Cerebellar cortex (tissue), 1 donor: Measurements from ENCODE around the gene TMEM44.

Source experiments
- DNase-seq: peaks from one replicate; pipeline ENCODE4 v3.0.0-alpha.2; 2015; ENCODE audit warnings: low spot score

The TMEM44 gene

DNA sequence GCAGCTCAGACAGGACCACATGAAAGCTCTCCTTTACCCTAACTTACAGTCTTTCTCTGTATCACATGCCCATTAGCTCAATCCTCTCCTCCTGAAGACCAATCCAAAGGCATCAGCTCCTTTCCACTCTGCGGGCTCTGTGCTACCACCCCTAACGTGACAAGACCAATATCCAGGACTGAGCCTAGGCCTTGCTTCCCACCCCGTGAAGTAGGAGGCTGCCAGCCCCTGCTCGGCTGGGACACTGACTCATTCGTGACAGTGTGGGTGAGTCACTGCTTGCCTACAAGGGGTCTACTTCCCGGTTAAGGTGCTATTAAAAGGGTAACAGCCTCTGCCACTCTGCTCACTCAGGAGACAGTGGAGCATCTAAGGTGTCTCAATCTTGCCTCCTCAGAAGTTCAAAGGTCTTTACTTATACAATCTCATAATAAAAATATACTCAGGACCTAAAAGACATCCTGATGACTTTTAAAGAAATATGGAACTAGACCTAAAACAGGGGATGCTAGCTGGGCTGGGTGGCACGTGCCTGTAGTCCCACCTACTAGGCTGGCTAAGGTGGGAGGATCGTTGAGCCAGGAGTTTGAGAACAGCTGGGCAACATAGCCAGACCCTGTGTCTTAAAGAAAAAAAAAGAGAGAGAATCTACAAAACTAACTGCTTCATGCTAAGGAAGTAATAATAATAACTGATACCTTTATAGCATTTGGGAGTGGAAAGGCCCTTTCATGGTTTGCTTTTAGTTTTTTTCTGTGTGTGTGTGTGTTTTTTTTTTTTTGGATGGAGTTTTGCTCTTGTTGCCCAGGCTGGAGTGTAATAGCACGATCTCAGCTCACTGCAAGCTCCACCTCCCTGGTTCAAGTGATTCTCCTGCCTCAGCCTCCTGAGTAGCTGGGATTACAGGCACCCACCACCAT lies 55.0 kb downstream of the TMEM44 start:
- no peak for DNase-seq

DNA sequence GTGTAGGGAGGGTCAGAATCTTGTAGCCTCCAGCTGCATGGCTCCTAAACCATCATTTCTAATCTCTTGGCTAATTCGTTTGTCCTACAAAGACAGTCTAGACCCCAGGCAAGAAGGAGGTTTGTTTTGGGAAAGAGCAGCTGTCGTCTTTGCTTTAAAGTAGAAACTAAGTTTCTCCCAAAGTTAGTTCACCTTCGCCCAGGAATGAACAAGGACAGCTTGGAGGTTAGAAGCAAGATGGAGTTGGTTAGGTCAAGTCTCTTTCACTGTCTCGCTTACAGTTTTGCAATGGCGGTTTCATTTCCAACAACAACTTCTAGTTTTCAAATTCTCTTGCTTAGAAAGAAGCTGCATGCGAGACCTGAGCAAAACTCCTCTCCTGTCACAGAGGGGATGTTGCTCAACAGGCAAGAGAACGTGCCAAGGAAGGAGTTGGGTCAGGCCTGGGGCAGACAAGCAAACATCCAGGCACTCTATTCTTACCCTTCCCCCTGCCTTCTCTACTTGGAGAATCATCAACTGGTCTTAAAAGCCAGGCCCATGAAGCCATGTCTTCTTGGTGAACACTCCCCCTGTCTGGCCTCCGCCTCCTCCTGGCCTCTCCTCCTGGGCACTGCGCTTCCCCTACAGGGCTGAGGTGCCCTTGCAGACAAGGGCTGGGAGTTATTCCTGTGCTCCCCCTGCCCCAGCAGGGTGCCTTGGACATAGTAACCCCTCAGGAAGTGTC lies 57.6 kb downstream of the TMEM44 start:
- DNase-seq = no peak

DNA sequence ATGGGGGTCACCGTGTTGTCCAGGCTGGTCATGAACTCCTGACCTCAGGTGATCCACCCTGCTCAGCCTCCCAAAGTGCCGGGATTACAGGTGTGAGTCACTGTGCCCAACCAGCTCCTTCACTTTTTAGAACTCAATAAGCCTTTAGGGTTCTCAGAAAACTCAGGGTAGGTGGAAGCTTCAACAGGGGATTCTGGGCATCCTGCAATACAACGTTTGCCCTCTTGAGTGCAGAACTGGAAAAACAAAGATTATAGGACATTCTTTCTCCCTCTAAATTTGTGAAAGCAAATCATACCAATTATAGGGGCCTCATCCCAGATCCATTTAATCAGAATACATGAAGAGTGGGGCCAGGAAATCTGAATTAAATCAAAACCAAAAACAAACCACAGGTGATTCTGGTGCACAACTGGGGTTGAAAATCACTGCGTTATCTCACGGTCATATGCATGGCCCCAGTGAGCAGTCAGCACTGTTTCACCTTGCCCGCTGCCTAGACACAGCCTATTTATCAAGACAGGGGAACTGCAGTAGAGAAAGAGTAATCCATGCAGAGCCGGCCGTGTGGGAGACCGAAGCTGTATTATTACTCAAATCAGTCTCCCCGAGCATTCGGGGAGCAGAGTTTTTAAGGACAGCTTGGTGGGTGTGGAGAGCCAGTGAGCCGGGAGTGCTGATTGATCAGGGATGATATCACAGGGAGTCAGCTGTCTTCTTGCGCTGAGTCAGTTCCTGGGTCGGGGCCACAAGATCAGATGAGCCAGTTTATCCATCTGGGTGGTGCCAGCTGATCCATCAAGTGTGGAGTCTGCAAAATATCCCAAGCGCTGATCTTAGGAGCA lies 58.4 kb downstream of the TMEM44 start:
- DNase-seq = no peak

DNA sequence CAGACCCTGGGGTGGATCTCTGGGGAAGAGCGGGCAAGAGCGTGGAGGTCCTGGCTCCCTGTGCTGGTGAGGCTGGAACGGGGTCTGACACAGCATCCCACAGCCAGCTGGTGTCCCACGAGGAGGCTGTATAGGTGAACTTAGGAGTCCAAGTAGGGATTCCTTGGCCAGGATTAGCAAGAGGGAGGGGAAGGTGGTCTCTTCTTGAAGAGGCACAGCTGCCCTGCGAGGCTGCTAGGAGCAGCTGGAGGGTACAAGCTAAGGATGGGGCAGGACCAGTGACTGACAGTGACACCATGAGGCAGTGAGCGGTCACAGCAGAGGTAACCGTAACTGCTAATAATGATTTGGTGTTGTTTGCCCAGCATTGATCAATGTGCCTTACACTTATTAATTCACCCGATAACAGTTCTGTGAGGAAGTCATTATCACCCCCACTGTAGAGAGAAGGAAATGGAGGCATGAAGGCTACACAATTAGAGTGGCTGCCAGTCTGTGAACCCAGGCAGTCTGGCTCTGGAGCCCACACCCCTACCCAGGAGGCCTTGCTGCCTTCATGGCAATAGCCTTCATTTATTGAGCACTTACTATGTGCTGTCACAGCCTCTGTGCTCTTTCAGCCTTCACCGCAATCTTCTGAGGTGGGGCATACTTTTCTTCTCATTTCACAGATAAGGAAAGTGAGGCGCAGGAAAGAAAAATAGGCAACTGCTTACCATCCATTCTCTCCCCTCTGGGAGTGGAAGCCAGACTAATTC lies 59.4 kb downstream of the TMEM44 start:
- peak; percentile 25 for DNase-seq

DNA sequence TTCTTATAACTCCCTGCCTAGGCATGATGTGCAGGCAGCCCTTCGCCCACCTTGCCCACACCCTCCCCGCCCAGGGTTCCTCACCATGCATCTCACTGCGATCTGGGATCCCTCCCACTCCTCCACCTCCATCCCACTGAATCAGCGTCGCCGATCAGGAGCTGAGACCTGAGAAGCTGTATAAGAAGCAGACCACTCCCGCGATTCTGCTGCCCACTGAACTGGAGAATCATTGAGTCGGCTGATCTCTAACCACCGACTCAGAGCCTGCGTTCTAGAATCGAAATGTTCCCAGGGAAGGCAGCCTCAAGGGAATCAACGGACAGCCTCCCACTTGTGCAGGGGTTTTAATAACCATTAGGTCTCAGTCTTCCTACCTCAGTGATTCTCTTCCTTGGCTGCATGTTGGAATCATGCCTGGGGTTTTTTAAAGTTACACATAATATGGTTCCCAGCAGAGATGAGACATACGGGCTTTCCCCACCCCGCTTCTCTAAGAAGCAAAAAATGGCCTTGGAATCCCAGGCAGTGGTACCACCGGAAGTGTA lies 60.2 kb downstream of the TMEM44 start:
- no peak for DNase-seq

DNA sequence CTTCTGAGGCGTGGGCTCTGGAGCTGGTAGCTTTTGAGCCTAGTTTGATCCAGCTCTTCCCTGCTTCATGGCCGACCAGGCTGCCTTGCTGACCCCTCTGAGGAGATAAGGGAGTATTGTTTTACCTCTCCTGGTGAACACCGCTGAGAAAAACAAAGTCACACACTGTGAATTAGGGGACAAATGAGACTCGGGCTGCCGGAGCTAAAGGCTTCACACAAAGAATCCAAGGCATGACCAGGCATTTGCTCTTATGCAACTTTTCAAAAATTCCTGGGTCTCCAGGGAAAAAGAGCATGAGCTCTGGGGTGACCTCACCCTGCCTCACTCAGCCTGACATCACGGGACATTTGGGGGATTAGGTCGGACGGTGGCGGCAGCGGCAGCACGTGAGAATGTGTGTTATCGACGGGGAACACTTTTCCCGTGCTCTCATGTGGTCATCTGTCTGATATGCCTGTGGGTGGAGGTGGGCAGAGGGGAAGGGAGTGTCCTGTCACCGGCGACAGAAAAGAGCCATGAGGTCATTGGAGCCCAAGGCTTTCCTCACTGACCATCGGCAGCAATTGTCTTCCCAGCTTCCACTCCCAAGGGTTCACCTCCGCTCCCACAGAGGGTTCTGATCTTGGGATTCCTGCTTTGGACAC lies 61.0 kb downstream of the TMEM44 start:
- DNase-seq = no peak

DNA sequence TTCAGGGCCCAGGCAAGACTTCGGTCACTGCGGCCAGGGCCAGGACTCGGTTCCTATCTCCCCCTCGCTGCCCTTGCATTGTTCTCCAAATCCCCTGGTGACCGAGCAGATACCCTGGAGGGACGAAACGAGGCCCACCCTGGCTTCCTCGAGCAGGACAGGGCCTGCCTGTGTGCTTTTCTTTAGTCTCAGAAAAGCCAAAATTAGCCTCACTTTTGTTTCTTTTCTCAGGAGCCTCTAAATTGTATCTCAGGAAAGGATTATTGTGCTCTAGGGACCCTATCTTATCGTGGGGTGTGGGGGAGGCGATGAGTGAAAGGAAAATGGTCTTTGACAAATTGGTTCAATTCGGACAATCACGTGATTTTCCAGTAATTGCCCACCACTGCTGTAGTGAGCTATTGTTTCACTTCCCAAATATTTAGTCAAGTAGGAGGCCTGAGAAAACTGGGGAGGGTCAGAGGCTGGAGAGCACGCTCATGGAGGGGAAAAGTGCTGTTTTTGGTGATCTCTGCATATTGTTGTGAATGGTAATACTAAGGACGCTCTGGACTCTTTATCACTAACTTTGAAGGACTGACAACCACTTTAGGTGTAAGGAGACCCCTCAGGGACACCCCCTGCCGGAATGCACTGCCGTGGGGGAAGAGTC lies 61.6 kb downstream of the TMEM44 start:
- no peak for DNase-seq

DNA sequence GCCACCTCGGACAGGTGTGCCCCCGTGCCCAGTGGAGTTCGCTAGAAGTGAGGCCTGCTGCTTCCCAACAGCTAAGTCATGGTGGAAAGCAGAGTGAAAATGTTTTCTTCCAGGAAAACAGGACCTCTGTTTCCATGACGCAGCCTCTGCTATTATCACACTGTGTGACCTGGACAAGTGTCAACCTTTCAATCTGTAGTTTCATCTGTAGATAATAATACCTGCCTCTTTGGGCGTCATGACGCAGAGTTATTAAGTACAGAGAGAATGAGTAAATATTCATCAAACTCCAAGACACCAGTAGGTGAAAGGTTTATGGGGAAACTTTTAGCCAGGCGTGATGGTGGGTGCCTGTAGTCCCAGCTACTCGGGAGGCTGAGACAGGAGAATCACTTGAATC lies 62.3 kb downstream of the TMEM44 start:
- DNase-seq = no peak

DNA sequence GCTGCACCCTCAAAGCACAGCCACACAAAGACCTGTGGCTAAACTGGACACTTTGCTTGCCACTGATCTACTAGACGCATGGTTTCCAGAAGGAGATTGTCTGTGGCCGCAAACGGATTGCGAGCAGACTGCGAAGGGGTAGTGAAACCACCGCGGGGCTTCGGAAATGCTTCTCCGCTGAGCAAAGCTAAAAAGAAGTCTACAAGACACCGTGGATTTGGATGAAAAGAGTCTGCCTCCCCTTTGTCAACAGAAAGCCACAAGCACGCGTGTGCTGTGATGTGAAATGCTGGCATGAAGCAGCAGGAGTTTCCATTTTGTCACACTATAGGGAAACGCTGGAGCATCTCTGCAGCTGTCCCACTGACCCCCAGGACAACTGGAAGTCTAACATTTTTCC lies 63.0 kb downstream of the TMEM44 start:
- DNase-seq = no peak

DNA sequence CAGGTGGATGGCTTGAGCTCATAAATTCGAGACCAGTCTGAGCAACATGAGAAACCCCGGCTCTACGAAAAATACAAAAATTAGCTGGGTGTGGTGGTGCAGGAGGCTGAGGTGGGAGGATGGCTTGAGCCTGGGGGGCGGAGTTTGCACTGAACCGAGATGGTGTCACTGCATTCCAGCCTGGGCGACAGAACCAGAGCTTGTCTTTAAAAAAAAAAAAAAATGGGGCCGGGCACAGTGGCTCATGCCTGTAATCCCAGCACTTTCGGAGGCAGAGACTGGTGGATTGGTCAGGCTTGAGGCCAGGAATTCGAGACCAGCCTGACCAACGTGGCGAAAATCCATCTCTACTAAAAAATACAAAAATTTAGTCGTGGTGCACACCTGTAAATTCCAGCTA lies 64.0 kb downstream of the TMEM44 start:
- no peak for DNase-seq

DNA sequence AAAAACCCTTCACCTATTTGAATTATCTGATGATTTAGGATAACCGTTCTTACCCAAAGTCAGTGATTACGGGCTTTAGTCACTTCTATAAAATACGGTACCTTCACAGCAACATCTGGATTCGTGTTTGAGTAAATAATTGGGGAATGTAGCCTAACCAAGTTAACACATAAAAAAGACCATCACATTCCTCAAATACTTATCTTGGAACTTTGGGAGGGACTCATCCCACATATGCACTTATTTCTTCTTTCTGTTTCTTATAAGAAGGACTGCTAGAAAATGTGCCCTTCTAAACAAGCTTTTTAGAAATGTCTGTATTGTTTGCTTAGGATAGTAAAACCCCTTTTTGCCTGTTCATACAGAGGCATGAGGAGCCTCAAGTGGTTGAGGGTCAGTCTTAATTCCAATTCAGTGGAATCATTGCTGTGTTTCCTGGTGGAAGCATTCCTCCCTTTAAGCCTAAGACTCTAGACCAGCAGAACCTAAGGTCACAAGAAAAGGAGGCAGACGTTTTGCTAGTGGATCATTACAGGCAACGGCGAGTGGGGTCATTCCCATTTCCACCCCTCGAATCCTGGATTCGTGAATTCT lies 67.5 kb downstream of the TMEM44 start:
- DNase-seq = no peak

DNA sequence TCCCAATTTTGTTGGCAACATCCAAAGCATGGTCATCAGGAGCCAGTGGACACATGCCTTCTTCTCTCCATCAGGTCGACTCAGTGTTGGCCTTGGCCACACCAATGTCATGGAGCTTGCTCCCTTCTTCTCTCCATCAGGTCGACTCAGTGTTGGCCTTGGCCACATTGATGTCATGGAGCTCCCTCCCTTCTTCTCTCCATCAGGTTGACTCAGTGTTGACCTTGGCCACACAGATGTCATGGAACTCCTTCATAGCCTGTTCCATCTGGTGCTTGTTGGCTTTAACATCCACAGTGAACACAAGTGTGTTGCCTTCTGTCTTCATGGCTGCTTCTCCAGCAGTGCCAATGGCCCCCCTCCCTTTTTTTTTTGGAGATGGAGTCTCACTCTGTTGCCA lies 70.2 kb downstream of the TMEM44 start:
- DNase-seq = no peak

DNA sequence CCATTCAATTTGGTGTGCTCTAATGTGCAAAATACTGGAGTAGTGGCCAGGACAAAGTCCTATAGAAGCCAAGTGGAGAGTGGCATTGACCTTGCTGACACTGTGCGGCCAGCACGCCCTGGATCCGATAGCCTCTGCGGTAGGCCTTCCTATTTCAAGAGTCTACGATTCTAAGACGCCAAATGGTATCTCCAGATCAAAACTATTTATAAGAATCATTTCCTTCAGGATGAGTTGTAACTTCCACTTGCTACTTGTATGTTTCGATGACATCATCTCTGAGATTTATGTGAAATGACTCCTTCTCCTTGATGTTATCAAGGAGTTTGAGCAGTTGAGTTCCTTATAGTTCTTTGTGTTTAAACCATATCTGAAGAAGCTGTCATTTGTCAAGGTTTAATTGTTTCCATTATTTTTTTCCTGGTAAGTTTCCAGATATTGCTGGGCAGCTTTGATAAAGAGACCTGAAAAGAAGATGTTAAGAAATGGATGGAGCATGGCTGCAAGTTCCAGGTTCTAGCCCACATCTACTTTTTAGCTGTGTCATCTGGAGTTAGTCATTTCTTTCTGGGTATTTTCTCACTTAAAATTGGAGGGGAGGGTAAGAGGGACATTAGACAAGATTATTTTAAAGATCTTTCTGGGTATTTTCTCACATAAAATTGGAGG lies 71.8 kb downstream of the TMEM44 start:
- DNase-seq = no peak

DNA sequence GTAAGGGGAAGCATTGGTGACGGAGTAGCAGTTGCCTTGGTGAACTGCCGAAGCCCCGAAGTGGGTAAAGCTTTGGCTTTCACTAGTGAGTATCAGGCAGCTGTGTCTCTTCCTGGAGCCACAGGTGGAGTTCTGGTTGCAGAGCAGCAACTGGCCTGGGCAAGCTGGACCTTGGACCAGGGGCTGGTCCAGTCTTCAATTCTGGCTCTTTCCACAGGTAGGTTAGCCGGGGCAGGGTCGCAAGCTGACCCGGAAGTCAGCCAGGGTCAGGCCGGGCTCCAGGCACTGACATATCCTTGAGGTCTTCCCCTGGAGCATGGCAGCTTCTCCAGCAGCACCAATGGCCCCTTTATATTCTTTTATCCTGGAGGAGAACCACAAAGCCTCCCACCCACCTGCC lies 73.2 kb downstream of the TMEM44 start:
- DNase-seq = no peak

DNA sequence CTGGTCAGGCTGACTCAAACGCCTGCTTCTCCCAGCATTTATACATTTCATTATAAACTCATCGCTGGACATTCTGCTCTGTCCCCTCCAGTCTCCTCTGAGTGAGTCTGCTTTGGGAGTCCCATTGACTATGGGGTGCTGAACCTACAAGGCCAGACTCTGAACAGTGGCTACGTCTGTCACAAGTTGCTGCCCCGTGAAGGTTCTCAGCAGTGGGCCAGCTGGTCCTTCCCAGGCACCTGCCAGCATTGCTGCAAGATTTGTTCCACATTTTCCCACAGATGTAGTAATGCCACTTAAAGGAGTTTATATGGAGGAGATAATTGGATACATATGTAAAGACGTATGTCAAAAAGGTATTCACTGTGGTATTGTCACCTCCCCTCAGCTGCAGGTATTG lies 73.7 kb downstream of the TMEM44 start:
- DNase-seq = no peak

DNA sequence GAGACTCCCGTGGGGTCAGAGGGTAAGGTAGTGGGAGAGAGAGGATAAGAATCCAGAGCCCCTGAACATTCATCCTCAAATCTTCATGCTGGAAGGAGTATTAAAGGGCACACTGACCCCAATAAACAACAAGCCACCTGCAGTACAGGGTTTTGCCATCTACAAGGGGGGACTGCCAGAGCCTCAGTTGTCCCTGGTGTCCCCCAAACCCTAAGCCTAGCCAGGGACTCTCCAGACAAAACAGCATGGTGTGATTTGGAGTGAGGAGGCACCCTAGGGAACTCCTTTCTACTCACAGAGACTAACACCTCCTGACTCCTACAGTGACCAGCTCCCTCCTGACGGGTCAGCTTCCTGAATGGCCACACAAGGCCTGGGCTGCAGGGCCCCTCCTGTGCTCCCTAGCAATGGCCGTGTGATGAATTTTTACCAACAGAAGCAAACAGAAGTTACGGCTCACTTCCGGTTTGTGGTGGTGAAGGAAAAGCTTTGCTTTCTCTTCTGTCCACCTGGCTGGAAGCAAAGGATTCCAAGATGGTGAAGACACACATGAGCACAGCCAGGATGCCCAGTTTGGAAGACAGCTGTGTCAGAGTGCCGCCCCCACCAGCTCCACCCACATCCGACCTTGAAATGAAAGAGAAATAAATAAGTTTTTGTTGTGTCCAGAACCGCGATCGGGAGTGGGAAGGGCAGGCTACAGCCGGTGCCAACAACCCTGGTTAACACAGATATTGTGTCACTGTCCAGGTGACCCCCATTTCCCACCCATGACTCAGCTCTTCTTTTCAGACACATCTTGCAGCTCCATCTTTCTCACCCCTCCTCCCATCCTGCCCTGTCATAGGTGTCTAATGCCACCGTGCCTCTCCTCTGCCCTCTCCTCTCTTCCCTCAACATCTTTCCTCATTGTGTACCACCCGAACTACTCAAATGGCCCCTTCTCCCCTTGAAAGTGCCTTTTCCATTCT lies 76.8 kb downstream of the TMEM44 start:
- DNase-seq = no peak

DNA sequence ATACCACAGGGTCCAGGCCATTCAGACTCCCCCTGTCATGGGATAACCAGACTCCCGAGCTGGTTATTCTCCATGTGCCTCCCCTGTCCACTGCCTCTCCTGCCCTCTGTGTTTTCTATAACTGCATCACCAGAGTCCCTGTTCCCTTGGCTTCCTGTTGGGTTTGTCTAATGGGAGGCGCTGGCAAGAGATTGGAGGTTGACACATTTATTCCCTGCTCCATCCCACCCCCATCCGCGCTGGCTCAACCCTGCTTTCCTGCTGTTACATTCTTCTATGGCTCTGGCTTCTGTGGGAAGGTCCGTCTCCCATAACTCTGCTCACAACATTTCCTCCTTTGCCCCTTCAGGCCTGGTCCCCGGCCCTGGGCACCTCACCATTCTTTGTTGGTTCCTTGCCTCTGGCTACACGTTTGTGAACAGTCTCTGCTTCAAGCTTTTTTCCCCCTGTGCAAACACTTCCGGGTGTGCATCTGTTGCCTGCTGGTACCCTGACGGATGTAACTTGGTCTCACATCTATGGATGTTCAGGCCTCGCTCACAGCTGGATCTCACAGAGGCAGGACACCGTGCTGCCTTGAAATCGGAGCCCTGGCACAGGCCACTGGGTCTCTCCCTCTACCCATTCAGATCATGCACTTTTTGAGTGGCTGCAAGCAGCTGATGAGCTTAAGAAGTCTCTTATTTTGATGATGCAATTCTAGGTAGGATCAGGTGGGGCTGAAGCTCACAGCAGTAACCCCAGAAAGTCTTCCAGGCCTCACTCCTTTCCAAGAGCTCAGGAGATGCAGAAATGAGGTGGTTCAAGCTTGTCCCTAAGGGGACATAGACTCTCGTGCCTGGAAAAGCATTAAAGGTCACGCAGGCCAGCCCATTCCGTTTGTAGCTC lies 77.8 kb downstream of the TMEM44 start:
- DNase-seq = no peak
